NCI-H128 (cell line): ENCODE measurements around the gene SMARCE1.
"Not testable (repeated sequence)": the region's sequence is repeated elsewhere in the genome, so short reads cannot be mapped to it uniquely, and the experiment has no call there.

Experiments used
- DNase-seq: peaks from one replicate; lab custom pipeline; 2025; ENCODE audit not compliant: unreplicated experiment; lab: John Stamatoyannopoulos, UW

Gene SMARCE1

DNA sequence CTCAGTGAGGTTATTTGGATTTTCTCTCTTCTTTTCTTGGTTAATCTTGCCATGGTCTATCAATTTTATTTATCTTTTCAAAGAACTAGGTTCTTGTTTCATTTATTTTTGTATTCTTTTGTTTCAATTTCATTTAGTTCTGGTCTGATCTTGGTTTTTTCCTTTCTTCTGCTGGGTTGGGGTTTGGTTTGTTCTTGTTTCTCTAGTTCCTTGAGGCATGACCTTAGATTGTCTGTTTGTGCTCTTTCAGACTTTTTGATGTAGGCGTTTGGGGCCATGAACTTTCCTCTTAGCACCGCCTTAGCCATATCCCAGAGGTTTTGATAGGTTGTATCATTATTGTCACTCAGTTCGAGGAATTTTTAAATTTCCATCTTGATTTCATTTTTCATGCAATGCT, 61.4 kb downstream of the SMARCE1 start:
- not testable (repeated sequence) for DNase-seq

DNA sequence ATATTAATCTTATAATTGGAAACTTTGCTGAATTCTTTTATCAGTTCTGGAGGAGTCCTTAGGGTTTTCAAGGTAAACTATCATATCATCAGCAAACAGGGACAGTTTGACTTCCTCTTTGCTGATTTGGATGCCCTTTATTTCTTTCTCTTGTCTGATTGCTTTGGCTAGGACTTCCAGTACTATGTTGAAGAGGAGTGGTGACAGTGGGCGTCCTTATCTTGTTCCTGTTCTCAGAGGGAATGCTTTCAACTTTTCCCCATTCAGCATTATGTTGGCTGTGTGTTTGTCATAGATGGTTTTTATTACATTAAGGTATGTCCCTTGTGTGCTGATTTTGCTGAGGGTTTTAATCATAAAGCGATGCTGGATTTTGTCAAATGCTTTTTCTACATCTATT, 62.7 kb downstream of the SMARCE1 start:
- DNase-seq: not testable (repeated sequence)

DNA sequence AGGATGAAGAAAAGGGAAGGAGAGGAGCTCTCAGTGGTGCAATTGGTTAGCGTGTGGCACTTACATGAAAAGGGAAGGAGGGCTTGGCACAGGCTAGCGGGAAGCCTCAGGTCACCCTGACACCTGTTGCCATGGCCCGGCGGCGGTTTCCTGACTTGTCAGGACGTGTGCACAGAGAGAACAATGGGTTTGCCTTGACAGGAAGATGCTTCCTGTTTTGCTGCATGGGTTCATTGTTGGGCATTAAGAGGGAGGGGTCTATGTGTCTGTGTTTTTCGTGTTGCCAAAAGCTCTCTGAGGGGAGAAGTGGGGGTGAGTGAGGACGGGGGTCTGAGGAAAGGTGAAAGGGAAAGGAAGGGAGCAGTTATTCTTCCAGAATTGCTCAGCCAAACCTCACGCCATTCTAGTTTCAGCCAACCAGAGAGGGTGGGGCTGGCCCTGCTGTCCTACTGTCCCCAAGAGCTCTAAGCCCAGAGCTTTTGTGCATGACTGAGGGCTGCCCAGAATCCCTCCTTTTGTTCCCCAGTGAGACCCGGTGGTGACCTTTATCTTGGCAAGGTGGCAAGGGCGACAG, 65.2 kb downstream of the SMARCE1 start:
- no peak for DNase-seq

DNA sequence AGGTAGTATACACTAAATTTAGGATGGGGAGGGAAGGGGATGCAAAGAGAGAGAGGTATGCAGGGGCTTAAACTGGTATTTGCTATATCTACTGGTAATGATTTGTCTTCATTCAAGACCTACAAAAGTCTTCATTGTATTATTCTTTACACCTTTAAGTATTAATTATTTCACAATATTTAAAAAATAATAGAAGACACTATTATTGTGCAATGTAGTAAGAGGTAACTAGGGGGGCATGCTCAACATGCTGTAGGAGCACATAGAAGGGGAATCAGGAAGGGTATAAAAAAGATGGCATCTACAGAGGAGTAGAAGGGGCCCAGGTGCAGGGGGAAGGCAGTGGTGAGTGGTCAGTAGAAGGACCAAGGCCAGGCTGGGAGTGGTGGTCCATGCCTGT, 67.5 kb downstream of the SMARCE1 start:
- no peak for DNase-seq

DNA sequence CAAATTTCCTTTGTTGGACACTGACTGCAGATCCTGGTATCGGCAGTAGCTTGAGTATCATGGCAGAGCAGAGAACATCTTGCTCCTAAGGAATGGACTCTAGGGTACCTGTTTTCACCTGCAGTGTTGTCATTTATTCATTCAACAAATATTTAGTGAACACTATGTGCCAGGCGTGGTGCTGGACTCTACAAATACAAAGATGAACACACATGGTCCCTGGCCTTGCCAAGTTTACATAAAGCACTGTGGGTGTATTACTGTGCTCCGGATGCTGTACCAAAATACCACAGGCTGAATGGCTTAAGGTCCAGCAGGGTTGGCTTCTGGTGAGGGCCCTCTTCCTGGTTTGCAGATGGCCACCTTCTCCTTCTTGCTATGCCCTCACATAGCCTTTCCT, 68.1 kb downstream of the SMARCE1 start:
- no peak for DNase-seq

DNA sequence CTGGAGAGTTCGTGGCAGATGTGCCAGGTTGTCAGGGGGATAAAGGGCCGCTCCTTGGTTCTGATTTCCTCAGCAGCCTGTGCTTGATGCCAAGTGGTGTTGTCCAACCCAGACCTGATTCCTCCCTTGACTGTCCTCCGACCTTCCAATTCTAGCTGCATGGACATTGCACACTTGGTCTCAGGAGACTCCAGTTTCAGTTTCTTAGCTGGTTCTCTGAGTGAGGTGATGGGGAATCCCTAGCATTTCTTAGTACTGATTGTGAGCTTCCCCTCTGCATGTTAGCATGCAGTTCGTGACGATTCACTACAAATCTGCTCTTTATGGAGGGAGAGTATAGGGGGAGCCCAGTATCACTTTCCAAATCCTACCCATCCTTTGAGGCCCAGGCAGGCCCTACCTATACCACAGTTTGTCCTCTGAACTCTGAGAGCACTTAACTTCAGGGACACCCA, 70.0 kb downstream of the SMARCE1 start:
- DNase-seq: no peak

DNA sequence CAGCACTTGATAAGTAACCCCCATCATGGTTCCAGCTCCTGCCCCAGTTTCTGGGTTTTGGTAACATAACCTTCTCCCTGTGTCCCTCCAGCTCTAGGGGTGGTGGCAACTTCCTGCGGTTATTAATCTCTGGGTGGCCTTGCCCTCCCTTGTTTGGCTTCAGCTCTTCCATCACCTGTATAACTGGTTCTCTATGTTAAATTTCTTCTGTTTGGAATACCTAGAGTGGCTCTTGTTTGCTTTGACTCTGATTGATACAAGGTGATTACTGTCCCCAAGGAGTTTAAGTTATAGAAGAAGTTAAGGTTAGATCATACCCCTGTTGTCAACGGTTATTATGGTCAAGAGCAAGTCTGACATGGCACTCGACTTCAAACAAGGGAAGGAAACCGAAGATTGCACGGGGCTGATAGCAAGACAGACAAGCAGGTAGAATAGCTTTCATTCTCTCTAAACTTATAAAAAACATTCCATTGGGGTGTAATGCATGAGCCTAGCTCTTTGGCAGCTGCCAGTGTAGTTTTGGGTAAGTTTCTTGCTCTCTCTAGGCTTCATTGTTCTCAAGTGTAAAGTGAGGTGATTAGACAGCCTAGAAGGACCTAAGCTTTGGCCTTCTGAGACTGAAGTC, 71.4 kb downstream of the SMARCE1 start:
- DNase-seq: no peak
